ENCODE results near the gene PDE6A. TPM values are rescaled to one million over a fixed set of nuclear protein-coding genes. Genes with fewer than 3 reads are reported as not detected.

PDE6A gene
- total RNA-seq, 1 experiment from 2014 or later = not detected

GRCh38 chr5:149900390-149900789 lies 44.2 kb downstream of the PDE6A start:
- Histone ChIP-seq H3K18ac (ENCODE audit: insufficient read length, low read depth, low read length) (no peak overlapping the region), H3K9me3 (ENCODE audit: control insufficient read depth, low read depth, low read length) (no peaks in the 10 kb centered on the region), H3K14ac (ENCODE audit: insufficient read depth, low read length) (no peak overlapping the region), H3K23me2 (ENCODE audit: insufficient read length, low read depth, low read length, poor library complexity, severe bottlenecking) (peaks cover 2% of the 10 kb centered on the region), H2BK15ac (ENCODE audit: low read depth, low read length) (no peak overlapping the region), H3K27me3 (ENCODE audit: insufficient read depth, low read length) (no peaks in the 10 kb centered on the region), H4K8ac (replicated peaks; ENCODE audit: insufficient read length, low read depth, low read length) (no peak overlapping the region), H3T11ph (ENCODE audit: low read length) (no peak overlapping the region), H3K27ac (ENCODE audit: insufficient read length, low read depth, low read length) (no peak overlapping the region), H3K4me1 (ENCODE audit: insufficient read depth, low read length) (no peaks in the 10 kb centered on the region), H4K5ac (ENCODE audit: insufficient read length, low read depth, low read length) (no peak overlapping the region), H4K91ac (ENCODE audit: insufficient read length, low read depth, low read length) (no peak overlapping the region), H2AFZ (ENCODE audit: low read length) (no peak overlapping the region), H2BK120ac (ENCODE audit: low read depth, low read length, poor library complexity, severe bottlenecking) (no peak overlapping the region), H2BK20ac (ENCODE audit: low read depth, low read length, poor library complexity, severe bottlenecking) (no peak overlapping the region), H3K79me2 (ENCODE audit: insufficient read depth, low read length) (no peaks in the 10 kb centered on the region), H3K9ac (ENCODE audit: extremely low read depth, insufficient read length, low read length) (no peak overlapping the region), H3K23ac (ENCODE audit: insufficient read length, low read depth, low read length) (no peak overlapping the region), H3K56ac (ENCODE audit: insufficient read length, low read depth, low read length) (no peak overlapping the region), H2AK5ac (ENCODE audit: insufficient read length, low read length) (no peak overlapping the region), H2BK5ac (ENCODE audit: insufficient read length, low read length) (no peak overlapping the region), H2BK12ac (ENCODE audit: insufficient read length, low read depth, low read length) (no peak overlapping the region), H3K4me2 (ENCODE audit: insufficient read depth, insufficient read length, low read length) (no peak overlapping the region), H4K20me1 (ENCODE audit: control insufficient read depth, insufficient read depth, insufficient read length) (no peaks in the 10 kb centered on the region), H3K79me1 (ENCODE audit: insufficient read depth, low read depth, low read length, poor library complexity, severe bottlenecking) (no peaks in the 10 kb centered on the region), H3K4ac (ENCODE audit: low read depth, low read length) (no peak overlapping the region)
- peaks cover 6% of the 10 kb centered on the region; the same call in 1 of the 2 replicates for H3K27me3 Mint-ChIP-seq (ENCODE audit: low read depth)
- H3K4me3 Mint-ChIP-seq = no peak overlapping the region
- no peak for DNase-seq
- no peaks in the 10 kb centered on the region for H3K36me3 Mint-ChIP-seq (ENCODE audit: insufficient read depth in 1 of 3, low read depth in 3 of 3)
- no peak overlapping the region for H3K27ac Mint-ChIP-seq
- TF ChIP-seq CTCF (conservative IDR thresholded peaks at IDR 0.05) = no peak
- H3K4me1 Mint-ChIP-seq = no peaks in the 10 kb centered on the region
- no peaks in the 10 kb centered on the region for H3K9me3 Mint-ChIP-seq
- no CpG with 5 or more reads among the region's 2 CpGs for WGBS (ENCODE audit: extremely low coverage, insufficient read length, low lambda C conversion rate)
